ENCODE results near the gene MNX1.

DNA sequence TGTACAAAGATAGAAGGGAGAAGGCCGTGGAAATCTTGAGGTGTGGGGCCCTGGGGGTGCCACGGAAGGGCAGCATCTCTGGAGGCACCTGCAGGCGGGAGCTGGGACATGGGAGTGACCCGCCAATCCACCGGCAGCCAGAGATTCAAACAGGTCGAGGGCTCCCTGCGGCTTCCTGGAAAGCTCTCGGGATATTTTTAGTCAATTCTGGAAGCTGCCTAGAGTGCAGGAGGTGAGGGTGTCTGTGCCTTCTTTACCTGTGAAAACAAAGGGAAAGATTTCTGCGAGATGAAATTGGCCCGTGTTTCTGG is 16.6 kb downstream of the MNX1 start:
- TF ChIP-seq LEF1 (IDR thresholded peaks at IDR 0.05; ENCODE audit: borderline replicate concordance) (no peak), NFRKB (IDR thresholded peaks at IDR 0.05) (no peak), ARNT (IDR thresholded peaks at IDR 0.05) (no peak), ELF4 (IDR thresholded peaks at IDR 0.05) (no peak), BHLHE40 (IDR thresholded peaks at IDR 0.05; ENCODE audit: borderline replicate concordance) (no peak)
